Hindlimb muscle (tissue), 1 donor: Measurements from ENCODE around the gene PSMB10. TPM values are rescaled to one million over a fixed set of nuclear protein-coding genes. Genes with fewer than 3 reads are reported as not detected.

Source experiments
- DNase-seq: peaks from one replicate; pipeline ENCODE4 v3.0.0-alpha.2; 2013
- polyA plus RNA-seq: library from polyadenylated mRNA; unstranded; fragments of 120-200 nt; gene quantifications from one replicate; pipeline ENCODE4 v1.2.1, GENCODE V29; 2013; ENCODE audit not compliant: insufficient read length

PSMB10 gene
- polyA plus RNA-seq, 1 donor: 33.5 TPM

GRCh38 chr16:67963662-67964321, 27.1 kb upstream of the PSMB10 start:
- no peak for DNase-seq

DNA sequence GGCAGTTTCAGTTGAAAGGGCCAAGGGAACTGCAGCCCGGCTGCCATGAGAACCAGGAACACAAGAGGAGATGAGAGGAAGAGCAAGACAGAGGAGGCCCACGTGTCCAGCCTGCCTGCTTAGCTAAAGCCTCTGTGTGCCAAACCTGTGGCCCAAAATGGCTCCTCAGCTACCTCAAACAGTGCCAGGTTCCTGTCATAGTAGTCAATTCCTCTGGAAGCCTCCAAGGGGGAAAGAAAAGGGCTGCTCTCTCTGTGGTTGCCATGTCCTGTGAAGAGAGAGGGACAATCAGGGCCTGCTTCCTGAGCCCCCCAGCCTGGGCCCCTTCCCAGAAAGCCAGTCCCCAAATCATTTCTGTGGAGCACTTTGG, 26.6 kb upstream of the PSMB10 start:
- DNase-seq: no peak

DNA sequence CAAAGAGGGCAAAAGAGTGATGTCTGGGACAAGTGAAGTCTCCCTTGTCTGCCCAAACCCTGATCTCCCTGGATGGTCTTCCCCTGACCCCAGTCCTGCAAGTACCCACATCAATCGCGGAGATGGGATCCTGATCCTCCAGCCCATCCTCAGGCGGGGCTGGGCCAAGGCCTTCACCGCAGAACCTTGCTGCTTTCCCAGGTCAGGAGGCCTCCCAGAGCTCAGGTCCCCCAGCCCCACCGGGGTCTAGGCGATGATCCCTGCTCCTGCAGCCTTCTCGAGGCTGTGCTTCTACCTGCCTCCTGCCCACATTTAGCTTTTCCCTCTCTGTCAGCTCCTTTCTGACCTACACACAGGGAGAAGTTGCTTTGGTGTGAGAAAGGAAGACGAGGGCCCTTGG, 25.5 kb upstream of the PSMB10 start:
- DNase-seq: no peak

- DNase-seq: no peak
Measured at GRCh38 chr16:67961551-67961957, 24.9 kb upstream of the PSMB10 start.

GRCh38 chr16:67959536-67960329, 23.1 kb upstream of the PSMB10 start:
- DNase-seq: no peak

DNA sequence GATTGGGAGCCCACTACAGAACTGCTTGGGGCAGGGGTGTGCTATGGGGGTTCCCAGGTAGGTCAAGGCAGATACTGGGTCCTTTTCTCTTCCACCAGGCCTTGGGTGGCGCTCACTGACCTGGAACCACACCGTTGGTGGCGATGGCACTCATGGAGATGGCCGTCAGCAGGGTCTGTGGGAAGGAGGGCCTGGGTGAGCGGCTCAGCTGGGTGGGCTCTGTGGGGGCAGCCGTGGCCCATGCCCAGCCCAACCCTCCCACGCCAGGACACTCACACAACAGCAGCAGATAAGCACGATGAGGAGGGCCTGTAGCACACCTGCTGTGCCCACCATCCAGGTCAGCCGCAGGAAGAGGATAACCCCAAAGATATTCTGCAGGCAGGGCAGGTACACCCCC, 21.0 kb upstream of the PSMB10 start:
- DNase-seq: no peak

- DNase-seq: no peak
Measured at GRCh38 chr16:67954421-67955196, 18.0 kb upstream of the PSMB10 start.

DNA sequence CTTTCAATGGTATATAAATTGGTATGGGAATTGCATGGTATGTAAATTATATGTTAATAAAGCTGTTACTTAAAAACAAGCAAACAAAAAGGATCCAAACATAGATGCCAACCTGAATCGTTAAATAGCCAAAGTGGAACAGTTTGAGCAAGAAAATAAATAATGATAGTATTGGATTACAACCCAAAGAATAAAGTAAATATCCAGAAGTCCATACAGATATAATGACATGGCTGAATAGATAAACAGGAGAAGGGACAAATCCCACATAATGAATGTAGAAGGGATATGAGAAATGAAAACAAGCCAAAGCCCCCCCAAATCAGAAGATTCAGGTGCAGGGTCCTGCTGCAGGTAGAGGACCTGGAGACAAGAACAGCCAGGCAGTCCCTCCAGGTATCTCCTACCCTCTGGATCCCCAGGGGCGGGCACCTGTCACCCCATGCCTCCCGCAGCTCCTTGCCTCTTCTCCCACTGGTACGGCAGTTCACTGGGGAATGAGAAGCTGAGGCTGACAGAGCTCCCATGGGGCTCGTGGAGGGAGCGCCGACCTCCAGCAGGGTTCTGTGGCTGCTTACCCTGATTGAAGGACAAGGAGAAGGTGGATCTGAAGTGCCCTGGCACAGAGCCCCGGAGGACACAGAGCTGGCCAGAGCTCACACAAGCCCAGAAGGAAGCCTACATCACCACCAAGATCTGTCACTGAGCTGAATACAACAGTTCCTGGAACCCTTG, 17.2 kb upstream of the PSMB10 start:
- no peak for DNase-seq

- DNase-seq: no peak
Measured at GRCh38 chr16:67951485-67951884, 14.8 kb upstream of the PSMB10 start.

DNA sequence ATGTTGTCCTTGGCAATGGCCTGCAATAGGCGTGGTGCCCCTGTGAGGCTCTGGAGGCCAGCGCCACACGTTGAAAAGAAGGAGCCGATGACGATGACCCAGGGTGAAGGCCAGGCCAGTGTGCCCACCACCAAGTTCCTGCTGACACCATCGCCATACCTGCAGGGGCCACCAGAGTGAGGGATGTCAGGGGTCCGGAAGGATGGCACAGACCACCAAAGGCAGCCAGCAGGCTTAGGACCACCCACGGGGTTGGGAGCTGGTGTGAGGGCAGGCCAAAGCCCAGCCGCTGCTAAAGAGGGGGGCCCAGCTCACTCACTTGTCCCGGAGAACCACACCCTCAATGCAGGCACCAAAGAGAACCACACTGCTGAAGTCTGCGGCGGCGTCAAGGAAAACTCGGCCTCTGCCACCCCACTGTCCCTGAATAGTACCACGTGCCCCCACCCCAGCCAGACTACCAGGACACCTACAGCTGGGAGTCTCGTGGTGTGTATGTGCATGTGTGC, 13.7 kb upstream of the PSMB10 start:
- no peak for DNase-seq

- DNase-seq: no peak
Measured at GRCh38 chr16:67949645-67950044, 13.0 kb upstream of the PSMB10 start.

- DNase-seq: no peak
Measured at GRCh38 chr16:67948015-67948414, 11.4 kb upstream of the PSMB10 start.

DNA sequence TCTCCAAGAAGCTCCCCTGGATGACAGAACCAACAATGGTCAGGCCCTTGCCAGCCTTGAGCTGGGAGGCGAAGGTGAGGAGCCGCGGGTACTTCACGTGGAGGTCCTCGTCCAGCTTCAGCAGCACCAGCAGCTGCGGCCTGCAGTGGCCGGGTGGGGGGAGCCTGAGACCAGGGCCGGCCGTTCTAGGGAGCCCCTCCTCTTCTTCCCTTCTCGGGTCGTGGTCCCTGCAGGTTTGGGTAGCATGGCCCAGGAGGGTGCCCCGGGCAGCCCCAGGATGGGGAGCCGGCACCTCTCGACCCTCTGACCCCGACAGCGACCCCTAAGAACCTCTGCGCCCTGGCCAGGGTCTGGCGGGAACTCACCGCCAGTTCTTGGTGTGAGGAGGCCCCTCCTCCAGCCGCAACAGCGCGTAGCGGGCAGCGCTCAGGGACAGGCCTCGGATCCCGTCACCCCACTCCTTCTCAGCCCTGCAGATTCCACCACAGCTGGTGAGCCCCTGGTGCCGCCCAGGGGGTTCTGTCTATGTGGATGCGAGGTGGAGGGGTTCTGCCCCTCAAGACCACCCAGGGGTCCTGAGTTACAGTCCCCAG, 10.4 kb upstream of the PSMB10 start:
- DNase-seq: no peak

- no peak for DNase-seq
Measured at GRCh38 chr16:67946128-67946569, 9.5 kb upstream of the PSMB10 start.

- no peak for DNase-seq
Measured at GRCh38 chr16:67945392-67945933, 8.8 kb upstream of the PSMB10 start.

- DNase-seq: no peak
Measured at GRCh38 chr16:67944690-67945391, 8.2 kb upstream of the PSMB10 start.

- no peak for DNase-seq
Measured at GRCh38 chr16:67943619-67944504, 7.2 kb upstream of the PSMB10 start, which contains the start of gene LCAT. Gene LCAT, minus strand, starts transcription at chr16:67944120. Its CDS starts 19 bp downstream, at chr16:67944101.

GRCh38 chr16:67943256-67943618, 6.6 kb upstream of the PSMB10 start:
- no peak for DNase-seq

DNA sequence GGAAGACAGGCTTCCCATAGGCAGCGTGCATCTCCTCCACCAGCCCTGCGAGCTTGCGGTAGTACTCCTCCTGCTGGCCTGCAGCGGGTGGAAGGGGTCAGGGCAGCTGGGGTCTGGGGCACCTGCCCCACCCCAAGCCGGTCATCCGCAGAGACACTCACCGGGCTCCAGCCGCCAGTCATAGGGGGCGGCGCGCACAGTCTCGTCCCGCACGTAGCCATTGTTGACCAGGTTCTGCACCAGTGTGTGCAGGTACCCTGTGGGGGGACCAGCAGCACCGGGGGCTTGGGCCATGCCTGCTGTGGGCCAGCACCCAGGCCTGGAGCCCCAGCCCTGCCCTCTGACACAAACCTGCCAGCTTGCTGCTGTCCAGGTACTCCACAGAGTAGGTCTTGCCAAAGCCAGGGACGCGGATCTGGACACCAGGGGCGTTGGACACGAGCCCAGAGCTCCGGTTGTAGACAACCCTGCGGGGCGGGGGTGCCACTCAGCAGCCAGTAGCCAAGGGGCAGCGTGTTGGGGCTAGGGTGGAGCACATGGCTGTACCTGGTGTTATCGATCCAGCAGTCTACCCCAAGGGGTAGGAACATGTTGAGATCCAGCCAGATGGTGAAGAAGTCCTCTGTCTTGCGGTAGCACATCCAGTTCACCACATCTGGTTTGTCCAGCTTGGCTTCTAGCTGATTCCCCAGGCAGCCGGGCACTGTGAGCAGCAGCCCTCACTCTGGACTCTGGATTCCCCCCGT, 6.0 kb upstream of the PSMB10 start:
- DNase-seq: no peak
